Caco-2 (cell line): ENCODE data around the gene MID1. TPM values are rescaled to one million over a fixed set of nuclear protein-coding genes. Genes with fewer than 3 reads are reported as not detected.

ENCODE experiments used
- BruUV-seq: library from RNA; stranded (reverse); fragments of 400-500 nt; replicated peaks from 2 replicates; lab custom pipeline; 2021; lab: Mats Ljungman, UMichigan
- CTCF ChIA-PET: fragments of 300-600 bp; sonication (Branson Sonifier 250); formaldehyde crosslinking; loops from one replicate; lab custom pipeline; 2022; ENCODE audit warnings: antibody characterized with exemption; lab: Charles Lee
- POLR2A ChIA-PET: fragments of 300-600 bp; sonication (Branson Sonifier 250); formaldehyde crosslinking; loops from one replicate; lab custom pipeline; 2022; ENCODE audit warnings: antibody characterized with exemption; lab: Charles Lee
- DNase-seq, 2 experiments: peaks; one replicate each; pipeline versions ENCODE4 v3.0.0 to v3.0.0-alpha.2; 2020 to 2022
- H3K27me3 ChIP-seq: replicated peaks from 2 replicates; pipeline ENCODE4 v1.6.0; 2011; ENCODE audit warnings: low read length; ENCODE audit not compliant: control insufficient read depth, insufficient read depth
- H3K36me3 ChIP-seq: 2 replicates; pipeline ENCODE4 v1.5.1; 2011; ENCODE audit warnings: low read length; ENCODE audit not compliant: control insufficient read depth, insufficient read depth
- H3K4me1 ChIP-seq: fragments of 250-450 bp; sonication (Bioruptor Pico); 2 replicates; pipeline ENCODE4 v1.5.1; 2020; ENCODE audit warnings: mild to moderate bottlenecking
- H3K4me3 ChIP-seq: 2 replicates; pipeline ENCODE4 v1.5.1; 2011; ENCODE audit warnings: low read depth, mild to moderate bottlenecking, control low read depth, low read length
- H3K9me3 ChIP-seq: fragments of 250-450 bp; sonication (Bioruptor Pico); 2 replicates; pipeline ENCODE4 v1.5.1; 2020; ENCODE audit warnings: mild to moderate bottlenecking, moderate library complexity
- H3K27ac Mint-ChIP-seq: one replicate; pipeline ENCODE4 v1.8.0; 2022; ENCODE audit warnings: mixed read lengths; ENCODE audit not compliant: unreplicated experiment
- H3K27me3 Mint-ChIP-seq: one replicate; pipeline ENCODE4 v1.8.0; 2022; ENCODE audit warnings: mixed read lengths; ENCODE audit not compliant: insufficient read depth, unreplicated experiment
- H3K36me3 Mint-ChIP-seq: one replicate; pipeline ENCODE4 v1.8.0; 2022; ENCODE audit warnings: mild to moderate bottlenecking, mixed read lengths; ENCODE audit not compliant: insufficient read depth, unreplicated experiment
- H3K4me1 Mint-ChIP-seq: one replicate; pipeline ENCODE4 v1.8.0; 2022; ENCODE audit warnings: low read depth, mixed read lengths; ENCODE audit not compliant: unreplicated experiment
- H3K4me3 Mint-ChIP-seq: one replicate; pipeline ENCODE4 v1.8.0; 2022; ENCODE audit warnings: mild to moderate bottlenecking, moderate library complexity, mixed read lengths; ENCODE audit not compliant: unreplicated experiment
- H3K9me3 Mint-ChIP-seq: one replicate; pipeline ENCODE4 v1.8.0; 2022; ENCODE audit warnings: mixed read lengths; ENCODE audit not compliant: unreplicated experiment
- CTCF ChIP-seq, 2 experiments: fragments of 200-600 bp in 1 of 2; IDR thresholded peaks; 1 replicate in 1 of 2; 2 replicates in 1 of 2; pipeline versions ENCODE4 v1.5.1 to v1.8.0; 2011 to 2022; ENCODE audit warnings: antibody characterized with exemption in 1 of 2, control low read depth in 1 of 2, inconsistent platforms in 1 of 2, low read depth in 1 of 2, low read length in 1 of 2, mild to moderate bottlenecking in 1 of 2, moderate library complexity in 1 of 2; ENCODE audit not compliant: insufficient read depth in 1 of 2, severe bottlenecking in 1 of 2, unreplicated experiment in 1 of 2
- intact Hi-C: fragments of 100-400 bp; cut with micrococcal nuclease; formaldehyde crosslinking; loops from one replicate; pipeline ENCODE4 v1.10.0; 2022; ENCODE audit not compliant: unreplicated experiment
- total RNA-seq: library from RNA; stranded (reverse); gene quantifications from 2 replicates; pipeline ENCODE4 v1.2.3, GENCODE V29; 2022

MID1 gene
- total RNA-seq, 1 experiment from 2014 or later: 61.3 TPM

GRCh38 chrX:10480861-10481260 is 139.5 kb downstream of the MID1 start:
- TF ChIP-seq CTCF (IDR thresholded peaks at IDR 0.05; ENCODE audit: insufficient read depth in 1 of 2, low read depth in 1 of 2, low read length in 1 of 2, severe bottlenecking in 1 of 2, unreplicated experiment in 1 of 2): no peak
- intact Hi-C loops: no loop called here
- no TSS peak for BruUV-seq
- no peaks in the 10 kb centered on the region for H3K36me3 ChIP-seq
- Mint-ChIP-seq H3K4me1 (no peaks in the 10 kb centered on the region), H3K9me3 (no peaks in the 10 kb centered on the region), H3K27ac (no peak overlapping the region), H3K4me3 (no peak overlapping the region), H3K27me3 (no peaks in the 10 kb centered on the region), H3K36me3 (peaks cover 49% of the 10 kb centered on the region)
- no peaks in the 10 kb centered on the region for H3K9me3 ChIP-seq
- no peaks in the 10 kb centered on the region for H3K4me1 ChIP-seq
- POLR2A ChIA-PET: no interaction called here
- H3K27me3 ChIP-seq: no peaks in the 10 kb centered on the region
- DNase-seq: no peak
- CTCF ChIA-PET: no interaction called here
- H3K4me3 ChIP-seq: no peak overlapping the region

GRCh38 chrX:10479508-10479907 is 140.9 kb downstream of the MID1 start:
- CTCF ChIA-PET: no interaction called here
- H3K36me3 ChIP-seq: no peaks in the 10 kb centered on the region
- Mint-ChIP-seq H3K36me3 (peaks cover 58% of the 10 kb centered on the region), H3K4me1 (no peaks in the 10 kb centered on the region), H3K9me3 (no peaks in the 10 kb centered on the region), H3K4me3 (no peak overlapping the region), H3K27me3 (no peaks in the 10 kb centered on the region), H3K27ac (no peak overlapping the region)
- no peak for DNase-seq
- intact Hi-C loops: no loop called here
- H3K4me1 ChIP-seq: no peaks in the 10 kb centered on the region
- H3K9me3 ChIP-seq: no peaks in the 10 kb centered on the region
- POLR2A ChIA-PET: no interaction called here
- H3K4me3 ChIP-seq: no peak overlapping the region
- H3K27me3 ChIP-seq: no peaks in the 10 kb centered on the region
- TF ChIP-seq CTCF (IDR thresholded peaks at IDR 0.05; ENCODE audit: insufficient read depth in 1 of 2, low read depth in 1 of 2, low read length in 1 of 2, severe bottlenecking in 1 of 2, unreplicated experiment in 1 of 2): no peak
- BruUV-seq: no TSS peak

GRCh38 chrX:10477525-10477924 is 142.9 kb downstream of the MID1 start:
- Mint-ChIP-seq H3K27ac (no peak overlapping the region), H3K9me3 (no peaks in the 10 kb centered on the region), H3K36me3 (peaks cover 74% of the 10 kb centered on the region), H3K27me3 (no peaks in the 10 kb centered on the region), H3K4me1 (no peaks in the 10 kb centered on the region), H3K4me3 (no peak overlapping the region)
- Histone ChIP-seq H3K27me3 (no peaks in the 10 kb centered on the region), H3K36me3 (no peaks in the 10 kb centered on the region), H3K9me3 (no peaks in the 10 kb centered on the region), H3K4me1 (no peaks in the 10 kb centered on the region), H3K4me3 (no peak overlapping the region)
- CTCF ChIA-PET: no interaction called here
- BruUV-seq: no TSS peak
- intact Hi-C loops: no loop called here
- POLR2A ChIA-PET: no interaction called here
- TF ChIP-seq CTCF (IDR thresholded peaks at IDR 0.05; ENCODE audit: insufficient read depth in 1 of 2, low read depth in 1 of 2, low read length in 1 of 2, severe bottlenecking in 1 of 2, unreplicated experiment in 1 of 2): no peak
- no peak for DNase-seq
